Nephron progenitor cell (in vitro differentiated cells): Measurements from ENCODE around the gene CSNK1D.

Experiments
- DNase-seq: peaks from one replicate; pipeline ENCODE4 v3.0.0; 2021
- H3K27ac Mint-ChIP-seq: 2 replicates; pipeline ENCODE4 v1.8.0; 2021; ENCODE audit warnings: mild to moderate bottlenecking, moderate library complexity, mixed read lengths
- H3K27me3 Mint-ChIP-seq: 2 replicates; pipeline ENCODE4 v1.8.0; 2021; ENCODE audit warnings: mild to moderate bottlenecking, low read depth, mixed read lengths; ENCODE audit not compliant: poor library complexity
- H3K36me3 Mint-ChIP-seq: 2 replicates; pipeline ENCODE4 v1.8.0; 2021; ENCODE audit warnings: low read depth, mixed read lengths
- H3K4me1 Mint-ChIP-seq: 2 replicates; pipeline ENCODE4 v1.8.0; 2021; ENCODE audit warnings: mixed read lengths
- H3K4me3 Mint-ChIP-seq: 2 replicates; pipeline ENCODE4 v1.8.0; 2021; ENCODE audit warnings: mild to moderate bottlenecking, moderate library complexity, mixed read lengths
- H3K9me3 Mint-ChIP-seq: 2 replicates; pipeline ENCODE4 v1.8.0; 2021; ENCODE audit warnings: mild to moderate bottlenecking, moderate library complexity, mixed read lengths
- TF ChIP-seq, protein P1 (sequence below): fragments of 200-600 bp; sonication (generic); IDR thresholded peaks from 2 replicates; pipeline ENCODE4 v1.5.0; 2021; ENCODE audit warnings: antibody characterized with exemption

The CSNK1D gene

DNA sequence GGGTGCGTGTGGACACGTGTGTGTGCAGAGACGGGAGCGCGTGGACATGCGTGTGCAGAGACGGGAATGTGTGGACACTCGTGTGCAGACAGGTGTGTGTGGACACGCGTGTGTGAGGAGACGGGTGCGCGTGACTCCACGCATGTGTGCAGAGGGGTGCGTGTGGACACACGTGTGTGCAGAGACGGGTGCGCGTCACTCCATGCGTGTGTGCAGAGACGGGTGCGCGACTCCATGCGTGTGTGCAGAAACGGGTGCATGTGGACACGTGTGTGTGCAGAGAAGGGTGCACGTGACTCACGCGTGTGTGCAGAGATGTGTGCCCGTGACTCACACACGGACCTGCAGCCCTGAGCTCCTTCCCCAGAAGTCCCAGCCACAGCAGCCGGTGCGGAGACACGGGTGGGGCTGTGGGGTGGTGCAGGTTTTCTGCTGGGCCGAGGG, 46.1 kb upstream of the CSNK1D start:
- TF ChIP-seq, protein P1, sequence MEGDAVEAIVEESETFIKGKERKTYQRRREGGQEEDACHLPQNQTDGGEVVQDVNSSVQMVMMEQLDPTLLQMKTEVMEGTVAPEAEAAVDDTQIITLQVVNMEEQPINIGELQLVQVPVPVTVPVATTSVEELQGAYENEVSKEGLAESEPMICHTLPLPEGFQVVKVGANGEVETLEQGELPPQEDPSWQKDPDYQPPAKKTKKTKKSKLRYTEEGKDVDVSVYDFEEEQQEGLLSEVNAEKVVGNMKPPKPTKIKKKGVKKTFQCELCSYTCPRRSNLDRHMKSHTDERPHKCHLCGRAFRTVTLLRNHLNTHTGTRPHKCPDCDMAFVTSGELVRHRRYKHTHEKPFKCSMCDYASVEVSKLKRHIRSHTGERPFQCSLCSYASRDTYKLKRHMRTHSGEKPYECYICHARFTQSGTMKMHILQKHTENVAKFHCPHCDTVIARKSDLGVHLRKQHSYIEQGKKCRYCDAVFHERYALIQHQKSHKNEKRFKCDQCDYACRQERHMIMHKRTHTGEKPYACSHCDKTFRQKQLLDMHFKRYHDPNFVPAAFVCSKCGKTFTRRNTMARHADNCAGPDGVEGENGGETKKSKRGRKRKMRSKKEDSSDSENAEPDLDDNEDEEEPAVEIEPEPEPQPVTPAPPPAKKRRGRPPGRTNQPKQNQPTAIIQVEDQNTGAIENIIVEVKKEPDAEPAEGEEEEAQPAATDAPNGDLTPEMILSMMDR: no peak
- Mint-ChIP-seq H3K4me1 (peaks cover 26% of the 10 kb centered on the region), H3K4me3 (no peak overlapping the region), H3K27ac (no peak overlapping the region), H3K27me3 (peaks cover 5% of the 10 kb centered on the region), H3K9me3 (no peaks in the 10 kb centered on the region), H3K36me3 (no peaks in the 10 kb centered on the region)
- DNase-seq: no peak

DNA sequence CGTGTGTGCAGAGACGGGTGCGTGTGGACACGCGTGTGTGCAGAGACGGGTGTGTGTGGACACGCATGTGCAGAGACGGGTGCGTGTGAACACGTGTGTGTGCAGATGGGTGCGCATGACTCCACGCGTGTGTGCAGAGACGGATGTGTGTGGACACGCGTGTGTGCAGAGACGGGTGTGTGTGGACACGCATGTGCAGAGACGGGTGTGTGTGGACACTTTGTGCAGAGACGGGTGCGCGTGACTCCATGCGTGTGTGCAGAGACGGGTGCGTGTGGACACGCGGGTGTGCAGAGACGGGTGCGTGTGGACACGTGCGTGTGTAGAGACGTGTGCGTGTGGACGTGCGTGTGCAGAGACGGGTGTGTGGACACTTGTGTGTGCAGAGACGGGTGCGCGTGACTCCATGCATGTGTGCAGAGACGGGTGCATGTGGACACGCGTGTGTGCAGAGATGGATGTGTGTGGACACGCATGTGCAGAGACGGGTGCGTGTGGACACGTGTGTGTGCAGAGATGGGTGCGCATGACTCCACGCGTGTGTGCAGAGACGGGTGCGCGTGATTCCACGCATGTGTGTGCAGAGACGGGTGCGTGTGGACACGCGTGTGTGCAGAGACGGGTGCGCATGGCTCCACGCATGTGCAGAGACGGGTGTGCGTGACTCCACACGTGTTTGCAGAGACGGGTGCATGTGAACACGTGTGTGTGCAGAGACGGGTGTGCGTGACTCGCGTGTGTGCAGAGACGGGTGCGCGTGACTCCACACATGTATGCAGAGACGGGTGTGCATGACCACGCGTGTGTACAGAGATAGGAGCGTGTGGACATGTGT, 45.5 kb upstream of the CSNK1D start:
- H3K36me3 Mint-ChIP-seq: no peaks in the 10 kb centered on the region
- no peak overlapping the region for H3K4me3 Mint-ChIP-seq
- peaks cover 5% of the 10 kb centered on the region for H3K27me3 Mint-ChIP-seq
- H3K27ac Mint-ChIP-seq: no peak overlapping the region
- TF ChIP-seq, protein P1: no peak
- no peak for DNase-seq
- no peaks in the 10 kb centered on the region for H3K9me3 Mint-ChIP-seq
- peaks cover 29% of the 10 kb centered on the region for H3K4me1 Mint-ChIP-seq

DNA sequence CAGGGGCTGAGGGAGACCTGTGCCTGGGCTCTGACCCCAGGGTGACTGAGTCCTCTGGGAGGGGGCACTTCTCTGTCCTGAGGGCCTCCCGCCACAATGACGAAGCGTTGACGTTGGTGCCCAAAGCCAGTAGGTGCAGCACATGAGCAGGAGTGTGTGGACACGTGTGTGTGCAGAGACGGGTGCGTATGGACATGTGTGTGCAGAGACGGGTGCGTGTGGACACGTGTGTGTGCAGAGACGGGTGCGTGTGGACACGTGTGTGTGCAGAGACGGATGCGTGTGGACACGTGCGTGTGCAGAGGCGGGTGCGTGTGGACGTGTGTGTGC, 44.6 kb upstream of the CSNK1D start:
- H3K9me3 Mint-ChIP-seq: no peaks in the 10 kb centered on the region
- no peak overlapping the region for H3K4me3 Mint-ChIP-seq
- TF ChIP-seq, protein P1: no peak
- peaks cover 38% of the 10 kb centered on the region for H3K4me1 Mint-ChIP-seq
- peaks cover 5% of the 10 kb centered on the region for H3K27me3 Mint-ChIP-seq
- H3K36me3 Mint-ChIP-seq: no peaks in the 10 kb centered on the region
- no peak for DNase-seq
- no peak overlapping the region for H3K27ac Mint-ChIP-seq

DNA sequence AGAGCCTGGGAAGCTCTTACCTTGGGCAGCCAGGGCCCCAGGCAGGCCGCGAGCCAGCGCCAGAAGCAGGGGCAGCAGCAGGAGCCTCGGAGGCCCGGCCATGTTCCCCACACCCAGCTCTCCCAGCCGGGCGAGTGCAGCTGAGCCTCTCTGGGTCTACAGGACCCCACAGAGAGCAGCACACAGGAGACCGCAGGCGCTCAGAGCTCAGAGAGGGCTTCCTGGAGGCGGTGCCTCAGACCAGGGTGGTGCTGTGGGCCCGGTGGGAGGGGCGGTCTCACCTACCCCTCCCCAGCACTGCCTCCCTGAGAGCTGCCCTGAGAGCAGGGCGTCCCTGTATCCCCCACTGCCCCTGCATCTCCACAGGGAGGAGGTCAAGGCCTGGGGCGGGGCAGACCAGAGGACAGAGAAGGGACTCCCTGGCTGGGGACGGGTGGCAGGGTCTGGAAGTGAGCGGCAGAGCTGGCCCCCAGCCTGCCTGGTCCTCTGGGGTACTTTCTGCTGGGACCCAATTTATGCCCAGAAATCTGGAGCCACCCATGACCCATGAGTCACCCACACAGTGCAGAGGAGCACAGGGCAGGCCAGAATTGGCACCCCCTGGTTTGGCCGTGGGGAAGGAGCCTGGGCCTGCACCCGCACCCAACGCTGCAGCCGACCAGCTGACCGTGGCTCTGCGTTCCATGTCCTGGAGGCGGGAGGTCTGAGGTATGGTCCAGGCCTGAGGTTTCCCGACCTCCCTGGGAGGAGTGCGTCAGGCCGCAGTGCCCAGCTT, 44.1 kb upstream of the CSNK1D start, which contains the start of gene CD7:
CD7 (minus strand) TSS at position 215 of the 775 bp plus-strand sequence; CDS start at position 102, 113 bp downstream.
- H3K36me3 Mint-ChIP-seq: no peaks in the 10 kb centered on the region

DNA sequence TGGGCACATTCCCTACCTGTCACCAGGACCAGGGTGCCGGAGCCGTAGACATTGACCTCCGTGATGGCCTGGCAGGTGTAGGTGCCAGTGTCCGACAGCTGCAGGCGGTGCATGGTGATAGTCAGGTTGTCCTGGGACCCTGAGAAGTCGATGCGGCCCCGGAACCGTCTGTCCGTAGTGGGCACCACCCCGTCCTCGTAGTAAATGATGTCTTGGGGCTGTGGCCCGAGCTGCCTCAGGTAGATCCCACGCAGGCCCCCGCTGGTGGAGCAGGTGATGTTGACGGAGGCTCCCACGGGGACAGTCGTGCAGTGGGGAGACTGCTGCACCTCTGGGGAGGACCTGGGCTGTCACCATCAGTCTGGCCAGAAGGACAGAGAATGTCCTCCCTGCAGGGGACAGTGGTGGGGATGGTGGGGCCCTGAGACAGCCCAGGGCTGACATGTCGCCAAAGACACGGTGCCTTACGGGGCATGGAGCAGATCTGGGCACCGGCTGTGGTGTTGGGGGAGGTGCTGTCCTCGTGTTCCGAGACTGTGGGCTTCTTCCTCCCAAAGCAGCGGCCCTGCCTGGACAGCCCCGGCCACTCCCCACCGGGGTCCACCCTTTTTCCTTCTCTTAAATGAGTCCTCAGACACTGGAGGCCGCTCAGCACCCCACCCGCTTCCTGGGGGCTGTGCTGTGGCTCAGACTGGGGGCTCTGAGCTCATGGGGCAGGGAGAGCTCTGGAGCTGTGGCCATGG, 43.3 kb upstream of the CSNK1D start:
- Mint-ChIP-seq H3K36me3 (no peaks in the 10 kb centered on the region), H3K9me3 (no peaks in the 10 kb centered on the region), H3K4me3 (no peak overlapping the region), H3K4me1 (peaks cover 38% of the 10 kb centered on the region), H3K27ac (no peak overlapping the region), H3K27me3 (peaks cover 5% of the 10 kb centered on the region)
- DNase-seq: no peak
- TF ChIP-seq, protein P1: no peak

More for the DNA sequence above, 44.1 kb upstream of the CSNK1D start, which contains the start of gene CD7:
- H3K27ac Mint-ChIP-seq: no peak within 1 kb of the TSS
- H3K27me3 Mint-ChIP-seq: peaks cover 5% of the 10 kb centered on the region
- H3K4me3 Mint-ChIP-seq: no peak within 1 kb of the TSS
- no peaks in the 10 kb centered on the region for H3K9me3 Mint-ChIP-seq
- no peak for DNase-seq
- H3K4me1 Mint-ChIP-seq: peaks cover 38% of the 10 kb centered on the region
- TF ChIP-seq, protein P1: no peak
